Coronary artery (tissue), 2 donors: ENCODE results near the gene EME2.

Experiments used
- DNase-seq: peaks from one replicate; pipeline ENCODE4 v3.0.0-alpha.2; 2017; ENCODE audit warnings: low spot score
- H3K27ac ChIP-seq, 2 donors: fragments of 200-600 bp; sonication (generic); one replicate each; pipeline ENCODE4 v1.5.1; 2016 to 2019
- H3K4me3 ChIP-seq: fragments of 200-600 bp; sonication (generic); 2 replicates; pipeline ENCODE4 v1.5.1; 2016; ENCODE audit warnings: mild to moderate bottlenecking, moderate library complexity
- CTCF ChIP-seq: fragments of 200-600 bp; sonication (generic); IDR thresholded peaks from one replicate; pipeline ENCODE4 v1.5.1; 2019; ENCODE audit warnings: antibody characterized with exemption

Gene EME2

GRCh38 chr16:1746693-1747195, 25.9 kb upstream of the EME2 start:
- Histone ChIP-seq H3K4me3 (no peak overlapping the region), H3K27ac (no peak overlapping the region)
- DNase-seq, result no peak
- TF ChIP-seq CTCF, result no peak

DNA sequence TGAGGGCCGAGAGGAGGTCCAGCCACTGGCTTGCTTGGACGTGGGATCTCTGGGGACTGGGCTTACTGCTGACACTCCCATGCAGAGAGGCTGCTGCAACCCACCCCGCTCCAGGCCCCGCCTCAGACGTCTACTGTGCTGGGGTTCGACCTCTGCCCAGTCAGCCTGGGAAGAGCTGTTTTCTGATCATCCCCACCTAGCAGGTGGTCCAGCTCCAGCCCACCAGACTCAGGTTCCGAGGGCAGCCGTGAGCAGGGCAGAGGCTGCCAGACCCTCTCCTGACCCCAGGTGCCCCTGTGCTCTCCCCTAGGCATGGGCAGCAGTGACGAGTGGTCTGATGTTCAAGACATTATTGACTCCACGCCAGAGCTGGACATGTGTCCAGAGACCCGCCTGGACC, 24.7 kb upstream of the EME2 start:
- no peak for DNase-seq
- H3K27ac ChIP-seq, result no peak overlapping the region
- no peak overlapping the region for H3K4me3 ChIP-seq
- TF ChIP-seq CTCF, result no peak

DNA sequence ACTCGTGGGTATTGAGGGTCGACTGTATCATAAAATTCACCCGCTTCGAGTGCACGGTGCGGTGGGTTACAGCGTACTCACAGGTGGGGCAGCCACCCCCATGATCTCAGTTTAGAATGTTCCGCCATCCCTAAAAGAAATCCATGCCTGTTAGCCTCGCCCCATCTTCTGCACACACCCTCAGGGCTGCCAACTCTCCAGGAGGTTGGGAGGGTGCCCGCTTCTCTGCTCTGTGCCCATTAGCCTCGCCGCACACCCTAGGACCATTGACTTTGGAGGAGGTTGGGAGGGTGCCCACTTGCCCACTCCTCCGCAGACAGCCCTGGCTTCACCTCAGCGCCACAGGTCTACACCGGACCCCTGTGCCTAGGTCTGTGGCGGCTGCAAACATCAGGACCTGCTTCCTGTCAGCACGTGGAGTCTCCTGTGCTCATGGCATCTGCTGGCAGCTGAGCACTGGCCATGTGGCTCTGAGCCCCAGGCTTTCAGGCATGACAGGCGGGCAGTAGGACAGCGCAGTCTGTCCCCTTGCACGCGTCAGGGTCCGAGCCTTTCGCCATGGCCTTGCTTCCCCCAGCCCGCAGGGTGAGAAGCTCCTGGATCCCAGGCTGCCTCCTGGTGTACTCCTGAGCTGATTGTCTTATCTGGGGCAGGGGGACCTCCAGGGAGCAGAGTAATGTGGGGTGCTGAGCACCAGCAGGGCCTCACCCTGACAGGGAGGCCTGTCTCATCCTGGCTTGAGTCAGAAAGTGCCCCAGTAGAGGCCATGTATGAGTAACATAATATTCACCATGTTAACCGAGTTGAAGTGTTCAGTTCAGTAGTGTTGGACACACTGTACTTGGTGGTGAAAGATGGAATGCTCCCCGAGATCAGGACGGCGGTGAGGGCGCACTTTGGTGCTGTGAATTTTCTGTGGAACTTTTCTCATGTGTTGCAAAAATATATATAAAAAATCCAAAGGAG, 23.2 kb upstream of the EME2 start:
- DNase-seq, result no peak
- Histone ChIP-seq H3K27ac (no peak overlapping the region), H3K4me3 (no peak overlapping the region)
- no peak for TF ChIP-seq CTCF

DNA sequence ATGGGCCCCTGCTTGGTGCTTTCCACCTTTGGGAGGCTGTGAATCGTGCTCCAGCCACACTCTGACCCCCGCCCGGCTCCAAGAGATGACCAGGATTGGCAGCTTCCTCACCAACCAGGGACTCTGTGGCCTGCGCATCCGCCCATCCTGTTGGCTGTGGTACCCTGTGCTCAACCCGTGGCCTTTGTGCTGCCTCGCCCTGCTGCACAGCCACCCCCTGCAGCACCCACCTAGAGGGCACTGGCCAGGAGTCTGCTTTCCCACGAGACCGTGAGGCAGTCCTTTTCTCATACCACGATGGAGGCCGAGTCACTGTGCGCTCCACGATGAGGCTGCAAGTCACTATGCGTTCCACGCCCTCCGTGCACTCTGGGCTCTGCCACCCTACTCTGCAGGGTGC, 20.7 kb upstream of the EME2 start:
- H3K4me3 ChIP-seq, result no peak overlapping the region
- DNase-seq, result no peak
- no peak overlapping the region for H3K27ac ChIP-seq
- no peak for TF ChIP-seq CTCF

DNA sequence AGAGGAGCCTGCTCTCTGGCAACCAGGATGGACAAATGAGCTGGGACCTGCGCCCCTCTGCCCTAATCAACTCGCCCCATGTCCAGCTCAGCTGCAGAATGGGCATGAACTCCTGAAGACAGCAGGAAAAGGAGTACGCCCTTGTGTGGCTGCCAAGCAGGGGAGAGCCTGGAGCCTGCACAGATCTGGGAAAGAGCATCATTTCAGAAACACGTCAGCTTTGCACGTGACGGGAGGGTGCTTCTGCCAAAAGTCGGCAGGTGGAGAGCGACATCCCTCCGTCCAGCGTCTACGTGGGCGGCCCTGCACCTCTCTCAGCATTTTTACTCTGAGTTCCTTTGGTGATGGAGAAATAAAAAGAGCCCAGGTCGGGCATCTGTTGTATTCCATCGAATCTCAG, 19.8 kb upstream of the EME2 start:
- no peak for DNase-seq
- TF ChIP-seq CTCF, result no peak
- H3K27ac ChIP-seq, result no peak overlapping the region
- no peak overlapping the region for H3K4me3 ChIP-seq

- DNase-seq, result no peak
- no peak for TF ChIP-seq CTCF
- Histone ChIP-seq H3K4me3 (no peak overlapping the region), H3K27ac (no peak overlapping the region)
Measured at GRCh38 chr16:1754204-1754603, 18.4 kb upstream of the EME2 start.
